ENCODE results near the gene PRKAR2B.
"Not testable (repeated sequence)": the region's sequence is repeated elsewhere in the genome, so short reads cannot be mapped to it uniquely, and the experiment has no call there.

PRKAR2B gene

DNA sequence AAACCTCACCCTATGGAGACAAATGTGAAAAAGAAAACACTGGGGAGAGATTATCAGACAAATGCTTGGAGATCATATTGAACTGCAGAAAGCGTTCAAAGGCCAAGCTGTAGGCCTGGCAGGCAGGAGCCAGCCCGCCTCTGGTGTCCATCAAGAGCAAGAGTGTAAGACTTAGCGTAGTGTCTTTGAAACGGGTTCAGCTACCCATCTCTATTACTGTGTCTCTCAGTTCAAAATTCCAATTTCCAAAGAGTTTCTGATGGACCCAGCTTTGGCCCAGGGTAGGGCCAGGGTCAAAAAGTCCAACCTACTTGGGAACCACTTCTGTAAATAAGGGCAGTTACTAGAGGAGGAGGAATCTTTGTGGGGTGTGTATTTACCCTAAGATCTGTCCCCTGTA, 78.9 kb downstream of the PRKAR2B start:
- DNase-seq: no peak

DNA sequence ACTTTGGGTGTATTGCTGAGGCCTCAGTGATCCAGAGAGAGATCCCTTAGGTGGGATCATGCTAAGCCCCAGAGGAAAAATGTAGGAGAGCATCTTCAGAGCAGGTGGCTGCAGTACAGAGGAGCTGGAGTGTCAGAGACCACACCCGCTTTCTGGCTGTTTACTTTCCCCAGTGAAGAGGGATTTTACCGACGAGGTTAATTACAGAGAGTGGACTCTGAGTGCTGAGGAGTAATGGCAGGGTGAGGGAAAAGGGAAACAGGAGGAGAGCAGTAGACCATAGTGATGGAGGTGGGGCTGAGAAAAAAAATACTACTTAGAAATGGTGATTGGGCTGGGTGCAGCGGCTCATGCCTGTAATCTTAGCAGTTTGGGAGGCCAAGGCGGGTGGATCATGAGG, 81.0 kb downstream of the PRKAR2B start:
- no peak for DNase-seq

DNA sequence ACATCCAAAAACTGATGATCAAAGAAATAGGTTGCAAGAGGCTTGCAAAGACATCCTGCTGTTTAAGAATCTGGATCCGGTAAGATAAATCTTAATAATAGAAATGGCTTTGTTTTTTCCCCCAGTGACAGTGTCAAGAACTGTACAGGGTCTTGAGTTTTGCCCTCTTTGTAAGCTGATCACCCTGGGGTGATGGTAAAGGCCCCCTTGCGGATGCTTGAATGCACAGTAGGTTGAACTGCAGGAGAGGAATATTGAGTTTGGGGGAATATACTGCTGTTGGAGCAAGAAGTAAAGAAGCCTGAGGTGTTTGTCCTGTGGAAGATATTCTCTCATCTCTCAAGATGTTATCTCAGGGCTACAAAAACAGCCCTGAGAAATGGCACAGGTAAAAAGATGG, 83.7 kb downstream of the PRKAR2B start:
- DNase-seq: no peak

DNA sequence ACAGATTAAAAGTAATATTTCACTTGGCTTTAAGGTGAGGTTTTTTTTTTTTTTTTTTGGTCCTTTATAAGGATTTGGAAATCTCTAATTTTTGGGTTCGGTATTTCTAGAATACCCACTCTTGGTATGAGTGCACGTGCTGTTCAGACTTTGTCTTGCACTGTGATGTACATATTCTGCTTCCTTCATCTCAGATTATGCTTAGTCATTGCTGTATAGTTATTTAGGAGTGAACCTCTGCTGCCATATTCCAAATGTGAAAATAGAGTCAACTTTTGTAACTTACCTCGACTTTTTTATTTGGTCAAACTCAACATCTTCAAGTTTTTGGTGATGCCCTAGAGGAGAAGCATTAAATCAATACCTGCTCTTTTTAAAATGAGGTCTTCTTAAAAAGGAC, 84.2 kb downstream of the PRKAR2B start:
- no peak for DNase-seq

DNA sequence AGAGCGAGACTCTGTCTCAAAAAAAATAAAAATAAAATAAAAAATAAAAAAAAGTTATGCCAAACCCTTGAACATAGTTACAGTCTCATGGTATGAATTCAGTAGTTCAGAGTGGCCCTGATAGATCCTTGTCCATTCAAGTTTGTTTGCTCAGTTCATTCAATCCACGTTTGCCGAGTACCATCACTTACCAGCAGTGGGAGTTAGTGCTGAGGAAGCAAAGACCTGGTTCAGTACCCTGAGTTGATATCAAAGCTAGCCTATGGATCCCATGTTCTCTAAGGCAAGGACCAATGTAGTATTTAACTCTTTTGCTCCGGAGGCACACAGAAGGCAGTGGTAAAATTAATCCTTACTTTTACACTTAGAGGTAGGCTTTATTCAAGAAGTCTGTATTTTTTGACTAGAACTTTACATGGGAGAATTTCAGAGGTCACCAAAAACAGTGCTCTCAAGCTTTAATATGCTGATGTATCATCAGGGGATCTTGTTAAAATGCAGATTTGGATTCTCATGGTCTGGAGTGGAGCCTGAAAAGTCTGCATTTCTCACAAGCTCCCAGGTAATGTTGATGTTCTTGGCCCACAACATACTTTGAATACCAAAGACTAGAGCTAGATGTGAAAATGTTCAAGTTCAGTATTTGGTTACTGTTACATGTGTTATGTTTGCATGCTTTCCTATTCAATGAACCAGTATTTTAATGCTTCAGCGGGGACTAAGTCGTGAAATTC, 86.1 kb downstream of the PRKAR2B start:
- no peak for DNase-seq

DNA sequence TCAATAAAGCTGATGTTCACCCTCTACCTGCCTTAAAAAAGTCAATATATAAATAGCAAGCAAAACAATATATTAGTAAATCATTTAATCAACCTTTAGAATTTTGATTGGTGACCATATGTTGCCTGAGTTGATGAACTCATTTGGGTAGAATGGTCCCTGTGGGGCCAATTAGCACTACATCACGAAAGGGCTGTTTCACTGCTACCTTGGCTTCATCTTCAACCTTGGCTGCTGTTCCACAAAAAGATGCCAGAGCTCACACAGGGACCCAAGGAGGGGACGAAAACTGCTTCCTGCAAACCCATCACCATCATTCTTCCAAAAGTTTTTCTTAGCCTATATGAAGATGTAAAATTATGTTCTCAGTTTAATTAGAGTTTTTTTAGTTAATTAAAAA, 88.9 kb downstream of the PRKAR2B start:
- no peak for DNase-seq

DNA sequence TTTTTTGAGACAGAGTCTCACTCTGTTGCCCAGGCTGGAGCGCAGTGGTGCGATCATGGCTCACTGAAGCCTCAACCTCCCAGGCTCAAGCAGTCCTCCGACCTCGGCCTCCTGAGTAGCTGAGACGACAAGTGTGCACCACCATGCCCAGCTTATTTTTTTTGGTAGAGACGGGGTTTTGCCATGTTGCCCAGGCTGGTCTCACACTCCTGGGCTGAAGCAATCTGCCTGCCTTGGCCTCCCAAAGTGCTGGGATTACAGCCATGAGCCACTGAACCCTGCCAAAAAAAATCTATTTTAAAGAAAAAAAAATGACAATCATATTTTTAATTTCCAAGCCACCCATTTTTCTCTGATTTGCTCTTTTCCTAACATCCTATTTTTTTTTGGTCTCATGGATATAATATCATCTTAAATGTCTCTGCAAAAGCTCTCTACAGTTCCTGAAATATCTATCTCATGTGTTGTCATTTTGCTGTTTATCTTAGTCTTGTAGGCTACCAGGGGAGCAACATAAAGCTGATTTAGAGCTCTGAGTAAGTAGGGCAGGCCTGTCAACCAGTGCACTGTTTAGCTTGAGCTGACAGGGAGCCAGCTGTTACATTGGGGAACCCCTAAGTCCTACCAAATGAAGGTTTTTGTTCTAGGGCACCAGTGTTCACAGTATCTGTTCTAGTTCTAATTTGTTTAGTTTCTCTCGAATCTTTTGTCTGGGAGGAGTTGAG, 94.4 kb downstream of the PRKAR2B start:
- no peak for DNase-seq

DNA sequence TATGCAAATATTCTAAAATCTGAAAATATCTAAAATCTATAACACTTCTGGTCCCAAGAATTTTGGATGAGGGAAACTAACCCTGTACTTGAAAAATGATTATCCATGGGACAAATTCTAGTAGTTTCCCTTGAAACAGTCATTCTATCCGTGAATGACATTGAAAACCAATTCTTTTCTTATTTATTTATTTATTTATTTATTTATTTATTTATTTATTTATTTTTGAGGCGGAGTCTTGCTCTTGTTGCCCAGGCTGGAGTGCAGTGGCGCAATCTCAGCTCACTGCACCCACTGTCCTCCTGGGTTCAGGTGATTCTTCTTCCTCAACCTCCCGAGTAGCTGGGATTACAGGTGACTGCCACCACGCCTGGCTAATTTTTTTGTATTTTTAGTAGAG, 99.4 kb downstream of the PRKAR2B start:
- DNase-seq: not testable (repeated sequence)

DNA sequence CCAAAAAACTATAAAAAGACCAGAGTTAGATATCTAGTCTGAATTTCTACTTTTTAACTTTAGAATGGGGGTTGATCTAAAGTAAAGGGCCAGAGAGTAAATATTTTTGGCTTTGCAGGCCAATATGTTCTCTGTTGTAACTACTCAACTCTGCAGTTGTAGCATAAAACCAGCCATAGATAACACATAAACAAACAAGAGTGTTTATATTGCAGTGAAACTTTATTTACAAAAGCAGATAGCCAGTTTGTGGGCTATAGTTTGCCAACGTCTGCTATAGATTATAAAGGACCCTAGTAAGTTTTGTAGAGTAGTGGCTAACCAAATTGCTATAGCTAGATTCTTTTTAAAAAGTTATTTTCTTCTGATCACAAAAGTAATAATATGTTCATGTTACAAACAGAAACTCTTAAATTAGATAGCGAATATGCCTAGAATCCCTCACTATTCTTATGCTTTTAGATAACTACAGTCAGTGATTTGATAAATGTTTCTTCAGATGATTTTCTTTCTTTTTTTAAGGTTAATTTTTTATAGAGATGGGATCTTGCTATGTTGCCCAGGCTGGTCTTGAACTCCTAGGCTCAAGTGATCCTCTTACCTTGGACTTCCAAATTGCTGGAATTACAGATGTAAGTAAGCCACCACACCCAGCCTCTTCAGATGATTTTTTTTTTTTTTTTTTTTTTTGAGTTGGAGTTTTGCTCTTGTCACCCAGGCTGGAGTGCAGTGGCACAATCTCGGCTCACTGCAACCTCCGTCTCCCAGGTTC, 100.7 kb downstream of the PRKAR2B start:
- DNase-seq: no peak

DNA sequence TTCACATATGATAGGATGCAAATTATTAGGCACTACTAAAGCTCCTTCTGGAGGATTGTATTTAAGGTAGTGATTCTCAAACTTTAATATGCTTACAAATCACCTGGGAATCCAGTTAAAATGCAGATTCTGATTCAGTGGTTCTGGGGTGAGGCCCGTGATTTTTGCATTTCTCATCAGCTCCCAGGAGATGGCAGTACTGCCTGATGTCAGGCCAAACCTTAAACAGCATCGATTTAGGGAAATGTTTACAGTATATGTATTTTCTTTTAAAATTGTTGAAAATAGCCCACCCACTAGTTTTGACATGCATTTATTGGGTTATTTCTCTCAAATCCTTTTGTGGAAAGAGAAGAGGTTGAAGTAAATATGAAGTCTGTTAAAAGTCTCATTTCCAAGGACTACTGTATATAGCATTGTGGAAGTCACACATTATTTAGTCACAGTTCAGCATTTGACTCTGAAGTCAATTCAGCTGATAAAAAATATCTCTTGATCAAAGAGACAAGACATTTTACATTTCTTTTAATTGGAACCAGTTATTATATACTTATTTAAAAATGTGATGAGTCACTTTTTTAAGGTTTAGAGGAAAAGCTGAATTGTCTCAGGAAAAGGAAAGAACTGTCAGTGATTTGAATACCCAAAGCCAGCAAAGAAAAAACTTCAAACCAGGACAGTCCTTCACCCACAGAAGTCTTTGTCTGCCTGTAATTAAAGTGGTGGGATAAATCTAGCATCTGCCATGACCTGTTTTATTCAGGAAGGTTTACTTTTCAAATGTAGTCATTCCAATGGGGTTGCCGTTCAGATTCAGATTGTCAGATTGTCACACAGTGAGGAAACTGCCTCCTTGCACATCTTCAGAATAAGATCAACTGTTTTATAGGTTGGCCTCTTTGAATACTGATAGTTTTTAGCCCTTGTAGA, 103.2 kb downstream of the PRKAR2B start:
- DNase-seq: no peak

DNA sequence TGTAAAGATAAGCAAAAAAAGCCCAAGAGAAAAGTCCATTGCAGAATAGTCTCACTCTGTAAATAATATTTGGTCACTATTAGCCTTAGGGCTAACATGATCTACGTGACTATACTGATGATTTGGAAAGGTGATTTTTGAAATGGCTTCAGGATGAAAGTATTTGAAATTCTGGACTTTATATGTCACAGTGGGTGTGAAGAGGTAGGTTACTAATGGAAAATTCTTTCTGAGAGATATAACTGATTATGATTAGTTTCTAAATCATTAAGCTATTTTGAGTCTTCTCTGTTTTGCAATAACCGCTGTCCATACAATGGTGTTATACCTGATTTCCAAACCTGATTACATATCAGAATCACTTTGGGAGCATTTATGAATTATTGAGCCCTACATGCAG, 104.2 kb downstream of the PRKAR2B start:
- DNase-seq: no peak

DNA sequence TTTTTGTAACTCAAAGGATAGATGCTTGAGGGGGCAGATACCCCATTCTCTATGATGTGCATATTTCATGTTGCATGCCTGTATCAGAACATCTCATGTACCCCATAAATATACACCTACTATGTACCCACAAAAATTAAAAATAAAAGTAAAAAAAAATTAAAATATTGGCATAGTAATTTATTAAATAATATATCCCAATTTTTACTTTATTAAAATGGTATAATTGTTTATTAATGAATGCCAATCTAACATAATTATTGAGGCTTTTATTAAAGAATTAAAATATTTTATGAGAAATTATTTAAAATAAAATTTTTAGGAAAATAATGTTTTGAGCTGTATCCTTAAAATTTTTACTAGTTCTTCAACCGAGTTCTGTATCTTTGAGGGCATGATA, 105.4 kb downstream of the PRKAR2B start:
- DNase-seq: no peak

DNA sequence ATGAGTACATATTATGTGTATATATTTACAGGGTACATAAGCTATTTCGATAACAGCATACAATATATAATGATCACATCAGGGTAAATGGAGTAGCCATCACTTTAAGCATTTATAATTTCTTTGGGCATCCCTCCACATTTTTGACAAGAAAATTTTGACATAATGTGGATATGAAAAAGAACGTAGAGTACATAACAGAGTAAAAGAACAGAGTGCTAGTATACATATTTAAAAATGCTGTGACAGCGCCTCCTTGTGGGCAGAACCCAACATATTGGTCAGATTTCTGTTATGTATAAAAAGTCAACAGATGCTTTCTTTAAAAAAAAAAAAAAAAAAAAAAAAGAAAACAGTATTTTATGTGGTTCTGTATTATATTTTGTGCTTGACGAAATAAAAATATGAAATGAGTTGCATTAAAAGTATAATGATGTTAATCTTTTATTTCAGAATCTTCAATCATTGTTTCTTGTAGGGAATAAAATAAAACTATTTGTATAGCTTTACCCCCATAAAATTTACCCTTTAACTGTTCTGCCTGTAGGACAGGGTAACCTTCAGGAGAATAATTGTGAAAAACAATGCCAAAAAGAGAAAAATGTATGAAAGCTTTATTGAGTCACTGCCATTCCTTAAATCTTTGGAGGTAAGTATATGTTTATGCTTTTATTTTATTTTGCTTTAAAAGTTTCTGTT, 106.0 kb downstream of the PRKAR2B start:
- no peak for DNase-seq

DNA sequence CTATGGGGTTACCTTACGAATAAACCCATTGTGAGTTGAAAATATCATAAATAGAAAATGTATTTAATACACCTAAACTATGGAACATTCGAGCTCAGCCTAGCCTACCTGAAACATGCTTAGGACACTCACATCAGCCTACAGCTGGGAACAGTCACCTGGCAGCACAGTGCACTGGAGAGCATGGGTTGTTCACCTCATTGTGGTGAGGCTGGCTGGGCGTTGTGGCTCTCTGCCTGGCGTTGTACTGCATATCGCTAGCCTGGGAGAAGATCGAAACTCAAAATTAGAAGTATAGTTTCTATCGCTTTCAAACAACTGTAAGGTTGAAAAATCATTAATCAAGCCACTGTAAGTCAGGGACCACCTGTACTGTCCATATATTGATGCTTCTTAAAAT, 107.0 kb downstream of the PRKAR2B start:
- no peak for DNase-seq

DNA sequence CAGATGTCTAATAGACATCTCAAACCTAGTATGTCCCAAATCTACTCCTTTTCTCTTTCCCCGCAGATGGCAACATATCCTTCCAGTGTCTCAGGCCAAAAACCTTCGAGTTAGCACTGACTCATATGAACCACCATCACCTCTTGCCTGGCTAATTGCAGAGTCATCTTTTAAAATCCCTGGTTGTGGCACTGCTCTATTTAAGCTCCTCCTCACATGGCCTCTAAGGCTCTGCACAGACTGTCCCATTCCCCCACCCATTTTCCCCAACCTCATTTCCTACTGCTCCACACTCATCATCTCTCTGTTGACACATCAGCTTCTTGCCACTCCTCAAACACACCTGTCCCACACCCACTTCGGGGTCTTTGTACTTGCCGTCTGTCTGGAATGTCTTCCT, 107.5 kb downstream of the PRKAR2B start:
- no peak for DNase-seq

DNA sequence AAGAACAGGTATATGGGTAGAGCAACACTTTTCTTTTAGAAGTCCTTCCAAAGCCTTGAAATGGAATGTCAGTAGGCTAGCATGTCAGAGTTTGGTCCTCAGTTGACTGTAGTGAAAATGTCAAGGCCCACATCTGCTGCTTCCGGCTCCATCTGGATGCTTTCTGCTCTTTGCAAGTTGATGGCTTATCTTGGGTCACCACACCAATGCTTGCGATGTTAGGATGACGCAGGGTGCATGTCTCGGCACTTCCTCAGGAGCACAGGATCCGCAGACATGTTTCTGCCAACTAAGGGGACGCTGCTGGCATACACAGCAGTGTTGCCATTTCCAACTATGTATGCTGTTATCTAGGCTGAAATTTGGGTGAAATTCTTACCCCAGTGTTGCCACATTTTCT, 110.3 kb downstream of the PRKAR2B start:
- no peak for DNase-seq

DNA sequence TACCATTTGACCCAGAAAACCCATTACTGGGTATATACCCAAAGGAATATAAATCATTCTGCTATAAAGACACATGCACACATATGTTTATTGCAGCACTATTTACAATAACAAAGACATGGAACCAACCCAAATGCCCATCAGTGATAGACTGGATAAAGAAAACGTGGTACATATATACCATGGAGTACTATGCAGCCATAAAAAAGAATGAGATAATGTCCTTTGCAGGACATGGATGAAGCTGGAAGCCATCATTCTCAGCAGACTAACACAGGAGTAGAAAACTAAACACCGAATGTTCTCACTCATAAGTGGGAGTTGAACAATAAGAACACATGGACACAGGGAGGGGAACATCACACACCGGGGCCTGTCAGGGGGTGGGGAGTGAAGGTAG, 111.2 kb downstream of the PRKAR2B start:
- DNase-seq: not testable (repeated sequence)

DNA sequence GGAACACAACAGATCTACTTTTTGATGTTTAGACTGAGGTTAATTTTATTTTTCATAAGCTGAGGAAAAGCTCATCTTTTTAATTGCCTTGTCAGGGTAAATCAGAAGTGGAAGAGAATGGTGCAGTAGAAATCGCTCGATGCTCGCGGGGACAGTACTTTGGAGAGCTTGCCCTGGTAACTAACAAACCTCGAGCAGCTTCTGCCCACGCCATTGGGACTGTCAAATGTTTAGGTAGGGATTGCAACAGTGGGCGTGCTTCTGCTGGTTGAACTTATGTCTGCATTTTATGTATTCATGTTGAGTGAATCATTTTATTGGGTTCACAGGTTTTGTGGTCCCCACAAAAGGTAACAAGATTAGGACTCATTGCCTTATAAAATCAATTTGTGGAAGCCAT, 112.6 kb downstream of the PRKAR2B start:
- no peak for DNase-seq

DNA sequence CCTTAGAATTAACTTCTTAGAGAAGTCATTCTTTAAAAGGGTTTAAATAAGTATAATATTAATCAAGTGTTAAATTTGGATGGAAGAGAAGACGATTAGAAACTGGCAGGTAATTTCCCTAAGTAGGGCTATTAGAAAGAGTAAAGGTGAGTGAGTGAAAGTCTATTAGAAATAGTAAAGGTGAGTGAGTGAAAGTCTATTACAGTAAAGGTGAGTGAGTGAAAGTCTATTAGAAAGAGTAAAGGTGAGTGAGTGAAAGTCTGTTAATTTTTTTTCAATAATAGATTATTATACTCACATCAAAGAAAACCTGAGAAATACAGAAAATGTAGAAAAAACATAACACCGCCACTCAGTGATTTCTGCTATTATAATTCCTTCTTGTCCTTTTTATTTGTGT, 113.5 kb downstream of the PRKAR2B start:
- no peak for DNase-seq

DNA sequence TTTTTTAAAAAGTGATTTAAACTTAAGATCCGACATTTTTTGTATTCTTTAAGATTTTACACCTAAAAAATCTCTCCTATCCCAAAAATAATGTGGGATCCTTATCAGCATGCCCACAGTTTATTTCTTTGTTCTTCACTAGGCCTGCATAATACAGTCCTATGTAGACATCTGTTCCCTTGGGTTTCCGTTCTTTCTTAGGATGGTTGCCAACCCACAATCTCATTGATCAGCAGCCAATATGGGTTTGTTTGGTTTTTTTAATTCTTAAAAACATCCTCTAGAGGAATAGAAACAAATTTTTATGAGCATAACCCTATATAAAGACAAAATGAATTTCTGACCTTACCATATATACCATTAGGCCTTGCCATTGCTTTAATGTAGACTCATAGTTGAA, 115.9 kb downstream of the PRKAR2B start:
- no peak for DNase-seq

DNA sequence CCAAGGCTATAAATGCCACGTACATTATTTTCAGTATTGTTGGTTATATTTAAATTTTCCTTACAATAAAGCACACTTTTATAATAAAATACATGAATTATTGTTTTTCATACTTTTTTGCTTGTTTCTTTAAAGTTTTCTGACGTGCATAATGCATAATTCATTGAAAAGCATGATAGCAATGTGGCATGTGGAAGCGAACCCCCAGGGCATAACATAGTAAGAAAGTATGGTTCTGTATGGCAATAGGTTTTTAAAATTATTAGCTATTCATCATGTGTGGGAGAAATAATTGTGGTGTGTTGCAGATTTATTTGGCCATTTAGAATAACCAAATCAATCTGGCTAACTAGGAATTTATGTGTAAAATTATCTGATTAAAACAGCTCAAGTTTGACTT, 116.9 kb downstream of the PRKAR2B start:
- DNase-seq: no peak

DNA sequence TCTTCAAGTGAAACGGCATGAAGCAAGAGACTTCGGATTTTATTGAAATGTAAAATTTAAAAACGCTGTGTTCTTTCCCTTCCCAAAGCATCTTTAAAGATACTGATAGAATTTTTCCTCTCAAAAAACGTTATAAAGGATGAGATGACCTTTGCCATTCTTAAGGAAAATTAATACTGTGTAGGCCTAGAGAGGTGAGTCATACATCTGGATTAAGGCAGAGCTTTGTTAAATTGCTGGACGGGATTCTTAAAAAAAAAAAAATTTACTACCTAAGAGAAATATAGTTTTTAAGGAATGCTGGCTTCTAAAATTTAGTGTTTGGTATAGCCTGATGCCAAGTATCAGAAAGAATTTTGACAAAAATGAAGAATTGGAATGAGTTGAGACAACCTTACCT, 118.0 kb downstream of the PRKAR2B start:
- DNase-seq: no peak
